Hepatocyte (in vitro differentiated cells): ENCODE measurements around the gene FAM118A.
"Not testable (repeated sequence)": the region's sequence is repeated elsewhere in the genome, so short reads cannot be mapped to it uniquely, and the experiment has no call there.

Experiments
- CTCF ChIP-seq: fragments of 200-600 bp; sonication (generic); IDR thresholded peaks from 2 replicates; pipeline ENCODE4 v1.5.1; 2016; ENCODE audit warnings: antibody characterized with exemption, mild to moderate bottlenecking; ENCODE audit not compliant: poor library complexity
- EZH2 ChIP-seq: fragments of 200-600 bp; sonication (generic); IDR thresholded peaks from 2 replicates; pipeline ENCODE4 v1.6.1; 2016; ENCODE audit warnings: antibody characterized with exemption, mild to moderate bottlenecking, borderline replicate concordance

GRCh38 chr22:45373592-45373991 lies 63.9 kb downstream of the FAM118A start:
- TF ChIP-seq CTCF, EZH2: not testable (repeated sequence)
